Thyroid gland (tissue), 4 donors: ENCODE results near the gene UNC80. TPM values are rescaled to one million over a fixed set of nuclear protein-coding genes. Genes with fewer than 3 reads are reported as not detected.

ENCODE experiments used
- DNase-seq, 2 donors: peaks; one replicate each; pipeline ENCODE4 v3.0.0-alpha.2; 2019
- H3K27ac ChIP-seq, 3 donors: fragments of 200-600 bp; sonication (generic); 1 replicate in 2 of 3; 2 replicates in 1 of 3; pipeline ENCODE4 v1.5.1; 2016 to 2019; ENCODE audit warnings: mild to moderate bottlenecking in 1 of 3, moderate library complexity in 1 of 3
- H3K27me3 ChIP-seq: fragments of 200-600 bp; sonication (generic); one replicate; pipeline ENCODE4 v1.5.1; 2019
- H3K36me3 ChIP-seq, 2 donors: fragments of 200-600 bp; sonication (generic); one replicate each; pipeline ENCODE4 v1.5.1; 2016 to 2019
- H3K4me1 ChIP-seq, 2 donors: fragments of 200-600 bp; sonication (generic); one replicate each; pipeline ENCODE4 v1.5.1; 2017 to 2019
- H3K4me3 ChIP-seq, 3 donors: fragments of 200-600 bp; sonication (generic); replicated peaks in 1 of 3; 1 replicate in 2 of 3; 2 replicates in 1 of 3; pipeline ENCODE4 v1.5.1; 2016; ENCODE audit warnings: mild to moderate bottlenecking in 1 of 3
- H3K9me3 ChIP-seq: fragments of 200-600 bp; sonication (generic); one replicate; pipeline ENCODE4 v1.5.1; 2017
- POLR2A ChIP-seq, 2 donors: fragments of 450-650 bp; IDR thresholded peaks; one replicate each; pipeline ENCODE4 v1.6.1; 2017; ENCODE audit warnings: antibody characterized with exemption in 2 of 2, mild to moderate bottlenecking in 2 of 2, moderate library complexity in 1 of 2
- WGBS, 2 donors: methylation state at CpG; one replicate each; pipeline ENCODE4 v1.1.5; 2017; 5-methylcytosine and 5-hydroxymethylcytosine counted together
- intact Hi-C: fragments of 100-400 bp; cut with DNase I; formaldehyde crosslinking; loops from one replicate; pipeline ENCODE4 v1.15.1; 2023
- total RNA-seq, 4 donors: library from RNA; depleted of rRNA; stranded (reverse); fragments of >200 nt; gene quantifications; one replicate each; pipeline ENCODE4 v1.2.3, GENCODE V29; 2016
- TF ChIP-seq, protein P1 (sequence below), 6 experiments: fragments of 200-600 bp in 3 of 6; fragments of 450-650 bp in 3 of 6; sonication (generic) in 3 of 6; IDR thresholded peaks; one replicate each; pipeline ENCODE4 v1.5.1; 2016 to 2019; ENCODE audit warnings: antibody characterized with exemption in 6 of 6, mild to moderate bottlenecking in 2 of 6, inconsistent platforms in 1 of 6, moderate library complexity in 1 of 6

Gene UNC80
- 1 to 10 TPM in 3 of 4 donors, under 1 TPM in 1; 0.27 to 3.8 (median 2.0) TPM for total RNA-seq

- TF ChIP-seq, protein P1, sequence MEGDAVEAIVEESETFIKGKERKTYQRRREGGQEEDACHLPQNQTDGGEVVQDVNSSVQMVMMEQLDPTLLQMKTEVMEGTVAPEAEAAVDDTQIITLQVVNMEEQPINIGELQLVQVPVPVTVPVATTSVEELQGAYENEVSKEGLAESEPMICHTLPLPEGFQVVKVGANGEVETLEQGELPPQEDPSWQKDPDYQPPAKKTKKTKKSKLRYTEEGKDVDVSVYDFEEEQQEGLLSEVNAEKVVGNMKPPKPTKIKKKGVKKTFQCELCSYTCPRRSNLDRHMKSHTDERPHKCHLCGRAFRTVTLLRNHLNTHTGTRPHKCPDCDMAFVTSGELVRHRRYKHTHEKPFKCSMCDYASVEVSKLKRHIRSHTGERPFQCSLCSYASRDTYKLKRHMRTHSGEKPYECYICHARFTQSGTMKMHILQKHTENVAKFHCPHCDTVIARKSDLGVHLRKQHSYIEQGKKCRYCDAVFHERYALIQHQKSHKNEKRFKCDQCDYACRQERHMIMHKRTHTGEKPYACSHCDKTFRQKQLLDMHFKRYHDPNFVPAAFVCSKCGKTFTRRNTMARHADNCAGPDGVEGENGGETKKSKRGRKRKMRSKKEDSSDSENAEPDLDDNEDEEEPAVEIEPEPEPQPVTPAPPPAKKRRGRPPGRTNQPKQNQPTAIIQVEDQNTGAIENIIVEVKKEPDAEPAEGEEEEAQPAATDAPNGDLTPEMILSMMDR (IDR thresholded peaks at IDR 0.05): no peak
- TF ChIP-seq POLR2A (IDR thresholded peaks at IDR 0.05): no peak
- H3K36me3 ChIP-seq: no peaks in the 10 kb centered on the region
- H3K27ac ChIP-seq: no peak within 1 kb of the TSS
- no peaks in the 10 kb centered on the region for H3K4me1 ChIP-seq
- no peaks in the 10 kb centered on the region for H3K27me3 ChIP-seq
- peak; percentile 80 to 85 for DNase-seq
- intact Hi-C loops: no loop called here
- no peaks in the 10 kb centered on the region for H3K9me3 ChIP-seq
- peak within 1 kb of the TSS in 1 of 3 donors; percentile 20 for H3K4me3 ChIP-seq
- 1 to 3% methylated on average over 34 to 52 of the region's 73 CpGs for WGBS, 2 donors
Observed at GRCh38 chr2:209771474-209772289, at the start of gene UNC80. Gene UNC80, plus strand, starts transcription at chr2:209771832. Its CDS starts 241 bp downstream, at chr2:209772073.

DNA sequence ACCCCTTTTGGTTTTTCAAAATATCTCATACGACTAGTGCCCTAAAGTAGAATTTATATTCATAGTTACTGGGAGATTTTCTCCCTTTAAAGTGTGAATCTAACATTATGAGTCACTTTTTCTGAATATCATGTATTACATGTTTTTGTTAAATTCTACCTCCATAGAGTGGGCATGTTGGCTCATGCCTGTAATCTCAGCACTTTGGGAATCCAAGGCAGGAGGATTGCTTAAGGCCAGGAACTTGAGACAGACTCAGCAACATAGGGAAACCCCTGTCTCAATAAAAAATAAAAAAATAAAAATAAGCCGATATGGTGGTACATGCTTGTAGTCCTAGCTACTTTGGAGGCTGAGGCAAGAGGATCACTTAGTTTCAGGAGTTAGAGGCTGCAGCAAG is 45.3 kb upstream of the UNC80 start:
- intact Hi-C loops: no loop called here

GRCh38 chr2:209727077-209727476 is 44.6 kb upstream of the UNC80 start:
- WGBS, 2 donors: 94 to 98% methylated on average over 2 of the region's 2 CpGs
- intact Hi-C loops: no loop called here
- Histone ChIP-seq H3K9me3 (no peaks in the 10 kb centered on the region), H3K27ac (no peak overlapping the region), H3K27me3 (no peaks in the 10 kb centered on the region), H3K4me3 (no peak overlapping the region), H3K36me3 (no peaks in the 10 kb centered on the region), H3K4me1 (no peaks in the 10 kb centered on the region)
- TF ChIP-seq, protein P1 (IDR thresholded peaks at IDR 0.05): no peak
- DNase-seq: no peak

More for the DNA sequence above, 45.3 kb upstream of the UNC80 start:
- H3K27ac ChIP-seq: no peak overlapping the region
- no peaks in the 10 kb centered on the region for H3K4me1 ChIP-seq
- no peaks in the 10 kb centered on the region for H3K9me3 ChIP-seq
- no peak for DNase-seq
- TF ChIP-seq POLR2A (IDR thresholded peaks at IDR 0.05): no peak
- TF ChIP-seq, protein P1 (IDR thresholded peaks at IDR 0.05): no peak
- H3K27me3 ChIP-seq: no peaks in the 10 kb centered on the region
- 97 to 98% methylated on average over 2 of the region's 2 CpGs for WGBS, 2 donors
- H3K4me3 ChIP-seq: no peak overlapping the region
- H3K36me3 ChIP-seq: no peaks in the 10 kb centered on the region

DNA sequence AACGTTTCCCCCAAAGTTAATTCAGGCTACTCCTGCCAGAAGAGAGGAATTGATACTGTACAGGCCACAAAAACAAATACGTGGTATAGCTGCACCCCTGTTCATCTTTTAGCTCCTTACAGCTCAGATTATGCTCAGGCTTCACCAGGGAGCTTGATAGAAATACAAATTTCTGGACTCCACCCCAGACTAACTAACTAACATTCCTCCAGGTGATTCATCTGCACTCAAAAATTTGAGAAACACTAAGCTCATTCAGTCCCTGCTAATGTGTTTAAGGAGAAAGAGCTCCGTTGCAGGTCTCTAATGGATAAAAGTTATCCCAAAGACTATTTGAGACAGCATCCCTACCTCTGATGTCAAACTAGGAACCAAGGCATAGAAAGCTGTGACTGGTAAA is 36.8 kb upstream of the UNC80 start:
- Histone ChIP-seq H3K9me3 (no peaks in the 10 kb centered on the region), H3K4me3 (no peak overlapping the region), H3K27ac (no peak overlapping the region), H3K36me3 (no peaks in the 10 kb centered on the region), H3K27me3 (no peaks in the 10 kb centered on the region), H3K4me1 (no peaks in the 10 kb centered on the region)
- TF ChIP-seq, protein P1 (IDR thresholded peaks at IDR 0.05): no peak
- TF ChIP-seq POLR2A (IDR thresholded peaks at IDR 0.05): no peak
- intact Hi-C loops: no loop called here
- WGBS, 2 donors: 72 to 79% methylated on average over 3 of the region's 3 CpGs
- DNase-seq: no peak

GRCh38 chr2:209741953-209742352 is 29.7 kb upstream of the UNC80 start:
- no peak for DNase-seq
- Histone ChIP-seq H3K9me3 (no peaks in the 10 kb centered on the region), H3K27me3 (no peaks in the 10 kb centered on the region), H3K4me1 (no peaks in the 10 kb centered on the region), H3K27ac (no peak overlapping the region), H3K4me3 (no peak overlapping the region), H3K36me3 (no peaks in the 10 kb centered on the region)
- 65 to 72% methylated on average over 1 of the region's 1 CpG for WGBS, 2 donors
- intact Hi-C loops: no loop called here
- TF ChIP-seq, protein P1 (IDR thresholded peaks at IDR 0.05): no peak
- no peak for TF ChIP-seq POLR2A (IDR thresholded peaks at IDR 0.05)
